Rectal smooth muscle tissue (tissue), 1 donor: Measurements from ENCODE around the gene SPATA17.
"Not testable (repeated sequence)": the region's sequence is repeated elsewhere in the genome, so short reads cannot be mapped to it uniquely, and the experiment has no call there.

ENCODE experiments used
- H3K27ac ChIP-seq: one replicate; pipeline ENCODE4 v1.7.0; 2013; ENCODE audit warnings: low read depth, low read length, inconsistent platforms
- H3K27me3 ChIP-seq: one replicate; pipeline ENCODE4 v1.7.0; 2013; ENCODE audit warnings: low read length; ENCODE audit not compliant: control insufficient read depth, insufficient read depth
- H3K36me3 ChIP-seq: one replicate; pipeline ENCODE4 v1.7.0; 2013; ENCODE audit warnings: low read length; ENCODE audit not compliant: control insufficient read depth, insufficient read depth
- H3K4me1 ChIP-seq: one replicate; pipeline ENCODE4 v1.7.0; 2013; ENCODE audit warnings: low read length; ENCODE audit not compliant: control insufficient read depth, insufficient read depth
- H3K4me3 ChIP-seq: one replicate; pipeline ENCODE4 v1.7.0; 2013; ENCODE audit warnings: low read length
- H3K9ac ChIP-seq: one replicate; pipeline ENCODE4 v1.7.0; 2013; ENCODE audit warnings: low read length

SPATA17 gene, protein sequence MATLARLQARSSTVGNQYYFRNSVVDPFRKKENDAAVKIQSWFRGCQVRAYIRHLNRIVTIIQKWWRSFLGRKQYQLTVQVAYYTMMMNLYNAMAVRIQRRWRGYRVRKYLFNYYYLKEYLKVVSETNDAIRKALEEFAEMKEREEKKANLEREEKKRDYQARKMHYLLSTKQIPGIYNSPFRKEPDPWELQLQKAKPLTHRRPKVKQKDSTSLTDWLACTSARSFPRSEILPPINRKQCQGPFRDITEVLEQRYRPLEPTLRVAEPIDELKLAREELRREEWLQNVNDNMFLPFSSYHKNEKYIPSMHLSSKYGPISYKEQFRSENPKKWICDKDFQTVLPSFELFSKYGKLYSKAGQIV

DNA sequence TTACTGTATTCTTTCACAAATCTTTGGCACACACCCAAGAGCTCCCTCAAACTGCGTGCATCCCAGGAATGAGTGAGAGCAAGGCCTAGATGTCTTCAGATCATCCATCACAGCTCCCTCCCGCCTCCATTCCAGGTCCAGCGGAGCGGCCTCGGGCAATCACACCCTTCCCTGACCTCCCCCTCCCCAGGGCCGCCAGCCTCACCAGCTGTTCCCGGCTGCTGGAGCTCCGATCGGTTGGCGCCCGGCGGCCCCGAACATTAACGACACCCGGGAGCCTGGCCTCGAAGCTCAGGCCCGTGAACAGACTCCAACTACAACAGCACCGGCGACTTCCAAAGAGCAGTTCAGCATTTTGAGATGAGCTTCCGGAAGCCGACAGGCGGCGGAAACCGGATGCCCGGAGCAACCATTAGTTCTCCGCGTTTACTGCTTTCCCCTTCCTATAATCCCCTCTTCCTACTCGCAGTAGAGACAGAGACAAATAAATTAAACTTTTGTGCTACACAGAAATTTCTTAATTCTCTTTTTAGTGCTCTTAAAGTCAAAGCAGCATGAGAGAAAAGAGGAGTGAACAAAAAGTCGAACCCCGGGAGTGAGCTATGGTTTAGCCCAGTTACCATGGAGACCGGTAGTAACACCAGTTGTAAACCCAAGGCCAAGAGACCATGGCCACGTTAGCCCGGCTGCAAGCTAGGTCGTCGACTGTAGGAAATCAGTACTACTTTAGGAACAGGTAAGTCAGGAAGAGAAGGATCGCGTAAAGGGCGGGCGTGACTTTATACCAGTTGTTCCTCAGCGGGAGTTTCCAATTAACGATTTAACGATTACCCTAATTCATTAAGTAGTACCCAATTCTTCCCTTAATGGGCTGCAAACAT lies at the start of gene SPATA17, which contains the start of gene GPATCH2:
Gene SPATA17, plus strand, starts transcription at position 634 of the 881 bp plus-strand sequence. Its CDS starts 35 bp downstream, at position 669.
Gene GPATCH2, minus strand, starts transcription at position 380 of the 881 bp plus-strand sequence. Its CDS starts 119 bp downstream, at position 261.
- no peaks in the 10 kb centered on the region for H3K27me3 ChIP-seq
- H3K4me3 ChIP-seq: peak within 1 kb of the TSS; percentile 88
- H3K9ac ChIP-seq: peak within 1 kb of the TSS; percentile 78
- H3K36me3 ChIP-seq: no peaks in the 10 kb centered on the region
- H3K27ac ChIP-seq: peak within 1 kb of the TSS; percentile 92
- H3K4me1 ChIP-seq: peaks cover 8% of the 10 kb centered on the region

DNA sequence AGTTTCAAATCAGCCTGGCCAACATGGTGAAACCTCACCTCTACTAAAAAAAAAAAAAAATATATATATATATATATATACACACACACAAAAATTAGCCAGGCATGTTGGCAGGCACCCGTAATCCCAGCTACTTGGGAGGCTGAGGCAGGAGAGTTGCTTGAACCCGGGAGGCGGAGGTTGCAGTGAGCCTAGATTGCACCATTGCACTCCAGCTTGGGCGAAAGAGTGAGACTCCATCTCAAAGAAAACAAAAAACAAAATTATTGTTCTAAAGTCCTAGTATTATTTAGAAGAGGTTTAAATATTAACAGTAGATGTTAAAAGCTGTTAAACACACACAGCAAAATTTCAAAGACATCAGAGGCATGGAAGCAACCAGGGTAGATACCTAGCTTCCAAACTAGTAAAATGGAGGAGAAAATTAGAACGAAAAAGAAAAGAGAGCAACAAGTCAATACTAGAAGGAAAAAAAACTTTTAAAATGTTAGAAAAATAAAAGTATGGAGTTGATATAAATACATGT lies 46.8 kb upstream of the SPATA17 start:
- not testable (repeated sequence) for H3K27me3 ChIP-seq, H3K4me3 ChIP-seq, H3K27ac ChIP-seq, H3K36me3 ChIP-seq, H3K4me1 ChIP-seq, H3K9ac ChIP-seq

DNA sequence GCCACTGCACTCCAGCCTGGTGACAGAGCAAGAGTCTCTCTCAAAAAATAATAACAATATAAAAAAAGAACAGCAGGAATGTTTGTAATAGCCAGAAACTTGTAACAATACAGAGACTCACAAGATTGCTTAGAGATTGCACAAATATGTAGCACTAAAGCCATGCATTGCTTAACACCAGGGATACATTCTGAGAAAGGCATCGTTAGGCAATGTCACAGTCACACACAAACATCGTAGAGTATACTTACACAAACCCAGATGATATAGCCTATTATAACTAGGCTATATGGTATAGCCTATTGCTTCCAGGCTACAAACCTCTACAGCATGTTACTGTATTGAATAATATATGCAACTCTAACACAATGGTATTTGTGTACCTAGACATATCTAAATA lies 45.6 kb upstream of the SPATA17 start:
- H3K4me1 ChIP-seq: no peaks in the 10 kb centered on the region
- no peak overlapping the region for H3K9ac ChIP-seq
- no peak overlapping the region for H3K27ac ChIP-seq
- no peak overlapping the region for H3K4me3 ChIP-seq
- H3K27me3 ChIP-seq: no peaks in the 10 kb centered on the region
- no peaks in the 10 kb centered on the region for H3K36me3 ChIP-seq

DNA sequence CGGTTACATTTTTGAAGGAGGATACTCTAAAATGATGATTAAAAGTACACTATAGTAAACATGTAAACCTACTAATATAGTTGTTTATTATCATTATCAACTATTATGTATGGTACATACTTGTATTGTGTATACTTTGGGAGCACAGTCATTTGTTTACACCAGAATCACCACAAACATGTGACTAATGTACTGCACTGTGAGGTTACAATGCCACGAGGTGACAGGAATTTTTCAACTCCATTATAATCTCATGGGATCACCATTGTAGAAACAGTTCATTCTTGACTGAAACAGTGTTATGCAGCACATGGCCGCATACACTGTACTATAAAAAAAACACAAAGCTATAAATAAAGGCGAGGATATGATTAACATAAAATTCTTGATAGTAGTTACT lies 44.6 kb upstream of the SPATA17 start:
- H3K9ac ChIP-seq: no peak overlapping the region
- no peaks in the 10 kb centered on the region for H3K27me3 ChIP-seq
- H3K36me3 ChIP-seq: no peaks in the 10 kb centered on the region
- H3K4me1 ChIP-seq: no peaks in the 10 kb centered on the region
- no peak overlapping the region for H3K4me3 ChIP-seq
- no peak overlapping the region for H3K27ac ChIP-seq

DNA sequence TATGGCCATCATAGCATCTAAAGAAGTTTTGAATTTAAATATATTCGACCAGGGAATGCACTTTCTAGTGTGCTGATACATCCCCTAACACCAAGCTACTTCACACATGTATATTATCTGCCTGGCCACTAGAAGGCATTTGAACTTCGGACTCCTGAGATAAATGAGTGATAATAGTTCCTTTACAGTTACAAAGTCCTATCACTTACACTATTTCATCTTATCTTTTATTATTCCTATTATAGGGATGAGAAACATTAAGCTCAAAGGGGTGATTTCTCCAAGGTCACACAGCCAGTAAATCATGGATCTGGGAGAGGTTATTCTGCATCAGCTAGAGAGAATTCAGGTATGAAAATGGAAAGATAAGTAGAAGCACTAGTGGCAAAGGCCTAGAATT lies 40.5 kb upstream of the SPATA17 start:
- Histone ChIP-seq H3K27ac (no peak overlapping the region), H3K36me3 (no peaks in the 10 kb centered on the region), H3K4me3 (no peak overlapping the region), H3K27me3 (no peaks in the 10 kb centered on the region), H3K4me1 (no peaks in the 10 kb centered on the region), H3K9ac (no peak overlapping the region)

DNA sequence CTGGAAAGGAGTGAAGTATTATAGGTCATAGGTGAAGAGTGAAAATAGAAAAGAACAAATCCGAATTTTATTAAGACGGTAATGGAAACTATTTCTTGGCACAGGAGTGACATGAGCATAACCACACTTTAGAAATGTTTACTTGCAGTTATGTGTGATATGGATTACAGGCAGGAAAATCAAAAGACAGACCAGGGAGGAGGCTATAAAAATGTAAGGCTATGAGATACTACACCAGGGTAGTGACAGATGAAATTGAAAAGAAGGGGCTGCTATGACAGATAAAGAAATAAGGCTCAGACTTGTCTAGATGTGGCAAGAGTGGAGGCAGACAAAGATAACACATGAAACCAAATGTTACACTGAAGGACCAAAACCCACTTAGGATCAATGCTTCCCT lies 32.0 kb upstream of the SPATA17 start:
- Histone ChIP-seq H3K9ac (no peak overlapping the region), H3K4me1 (no peaks in the 10 kb centered on the region), H3K36me3 (no peaks in the 10 kb centered on the region), H3K27me3 (no peaks in the 10 kb centered on the region), H3K27ac (no peak overlapping the region), H3K4me3 (no peak overlapping the region)

DNA sequence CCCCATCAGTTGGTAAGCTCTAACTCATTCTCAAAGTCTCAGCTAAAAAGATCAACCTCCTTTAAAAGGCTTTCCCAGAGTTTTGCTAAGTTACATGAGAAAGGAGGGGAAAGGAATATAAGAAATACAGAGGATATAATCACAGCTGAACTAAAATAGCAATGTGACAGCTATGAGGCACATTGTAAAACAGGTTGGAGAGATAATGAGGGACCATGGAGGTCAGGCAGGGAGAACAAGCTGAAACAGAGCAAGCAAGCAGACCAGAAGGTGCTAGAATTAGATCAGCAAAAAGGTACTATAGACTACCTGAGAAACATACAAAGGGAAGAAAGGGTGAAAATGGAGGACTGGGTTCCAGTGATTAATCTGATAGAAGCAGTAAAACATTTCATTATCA lies 28.8 kb upstream of the SPATA17 start:
- Histone ChIP-seq H3K36me3 (no peaks in the 10 kb centered on the region), H3K4me1 (no peaks in the 10 kb centered on the region), H3K27ac (no peak overlapping the region), H3K9ac (no peak overlapping the region), H3K4me3 (no peak overlapping the region), H3K27me3 (no peaks in the 10 kb centered on the region)

DNA sequence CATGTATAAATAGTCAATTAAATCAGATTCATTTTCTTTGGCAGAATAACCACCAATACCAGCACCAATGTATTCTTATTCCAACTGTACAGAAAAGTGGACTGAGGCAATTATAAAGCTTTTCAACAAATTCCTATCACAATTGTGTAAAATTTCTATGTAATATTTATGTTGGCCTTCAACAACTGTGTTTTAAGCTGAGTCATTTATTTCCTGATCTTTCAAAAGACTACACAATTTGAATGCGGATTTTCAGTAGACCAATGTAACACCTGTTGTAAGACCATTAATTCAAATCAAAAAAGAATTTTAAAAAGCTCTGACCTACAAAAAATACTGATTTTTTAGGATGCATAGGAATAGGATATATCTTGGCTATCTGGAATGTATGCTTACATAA lies 25.8 kb upstream of the SPATA17 start:
- no peak overlapping the region for H3K9ac ChIP-seq
- no peaks in the 10 kb centered on the region for H3K27me3 ChIP-seq
- peaks cover 3% of the 10 kb centered on the region for H3K36me3 ChIP-seq
- H3K27ac ChIP-seq: no peak overlapping the region
- H3K4me1 ChIP-seq: no peaks in the 10 kb centered on the region
- H3K4me3 ChIP-seq: no peak overlapping the region

DNA sequence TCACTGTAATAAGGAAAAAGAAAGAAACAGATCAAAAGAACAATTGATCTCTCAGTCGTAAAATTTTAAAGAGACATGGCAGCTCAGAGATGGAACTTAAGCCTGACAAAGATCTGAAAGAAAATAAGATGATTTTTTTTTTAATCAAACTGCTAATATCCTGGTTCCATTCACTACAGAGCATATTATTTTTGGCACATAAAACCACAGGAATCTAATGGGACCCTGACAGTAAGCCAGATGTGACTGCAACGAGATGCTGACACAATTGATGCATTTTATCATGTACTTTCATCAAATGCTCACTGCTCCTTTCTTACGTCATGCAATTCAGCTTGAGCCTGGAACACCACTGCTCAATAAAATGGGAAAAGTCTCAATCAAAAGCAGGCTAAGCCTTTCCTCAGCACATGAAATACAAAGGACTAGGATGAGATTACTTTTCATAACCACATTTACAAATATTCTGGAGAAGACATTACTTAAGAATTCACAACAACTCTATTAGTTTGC lies 16.9 kb upstream of the SPATA17 start:
- Histone ChIP-seq H3K27me3 (no peaks in the 10 kb centered on the region), H3K27ac (no peak overlapping the region), H3K36me3 (peaks cover 8% of the 10 kb centered on the region), H3K9ac (no peak overlapping the region), H3K4me3 (no peak overlapping the region), H3K4me1 (no peaks in the 10 kb centered on the region)

DNA sequence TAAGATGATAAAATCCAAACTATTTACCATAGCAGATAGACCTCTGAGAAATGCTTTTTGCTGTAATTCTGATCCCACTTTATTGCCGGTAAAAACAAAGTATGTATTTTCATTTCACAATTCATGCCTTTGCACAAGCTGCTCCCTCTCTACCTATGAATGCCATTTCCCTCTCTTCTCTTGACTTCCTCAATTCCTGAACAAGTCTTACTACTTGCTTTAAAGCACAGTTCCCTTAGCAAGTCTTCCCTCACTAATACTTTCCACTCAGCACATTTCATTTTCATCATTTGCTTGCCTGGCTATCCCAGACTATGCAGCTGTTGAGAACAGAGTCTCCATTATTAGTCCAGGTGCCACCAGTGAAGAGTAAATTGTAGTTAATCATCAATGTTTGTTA lies 14.0 kb upstream of the SPATA17 start:
- Histone ChIP-seq H3K9ac (no peak overlapping the region), H3K27me3 (no peaks in the 10 kb centered on the region), H3K4me1 (no peaks in the 10 kb centered on the region), H3K4me3 (no peak overlapping the region), H3K27ac (no peak overlapping the region), H3K36me3 (peaks cover 5% of the 10 kb centered on the region)

DNA sequence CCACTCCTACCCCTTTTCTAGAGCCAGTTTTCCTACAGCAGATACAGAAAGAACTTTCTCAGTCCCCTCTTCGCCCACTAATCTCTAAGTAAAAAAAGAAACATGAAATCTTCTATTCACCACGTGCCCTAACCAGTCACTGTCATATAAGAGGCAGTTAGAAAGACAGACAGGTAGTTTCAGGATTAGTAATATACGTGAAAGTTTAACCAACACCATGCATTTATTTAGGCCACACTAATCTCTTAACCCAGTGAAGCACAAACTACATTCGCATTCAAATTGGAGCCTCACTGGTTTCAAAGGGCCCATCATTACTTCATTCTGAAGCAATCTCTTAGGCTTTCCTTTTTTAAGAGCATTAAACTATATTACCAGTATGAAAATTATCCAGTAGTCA lies 10.3 kb upstream of the SPATA17 start:
- H3K9ac ChIP-seq: no peak overlapping the region
- H3K27ac ChIP-seq: no peak overlapping the region
- H3K4me1 ChIP-seq: no peaks in the 10 kb centered on the region
- no peaks in the 10 kb centered on the region for H3K27me3 ChIP-seq
- no peak overlapping the region for H3K4me3 ChIP-seq
- H3K36me3 ChIP-seq: peaks cover 2% of the 10 kb centered on the region

DNA sequence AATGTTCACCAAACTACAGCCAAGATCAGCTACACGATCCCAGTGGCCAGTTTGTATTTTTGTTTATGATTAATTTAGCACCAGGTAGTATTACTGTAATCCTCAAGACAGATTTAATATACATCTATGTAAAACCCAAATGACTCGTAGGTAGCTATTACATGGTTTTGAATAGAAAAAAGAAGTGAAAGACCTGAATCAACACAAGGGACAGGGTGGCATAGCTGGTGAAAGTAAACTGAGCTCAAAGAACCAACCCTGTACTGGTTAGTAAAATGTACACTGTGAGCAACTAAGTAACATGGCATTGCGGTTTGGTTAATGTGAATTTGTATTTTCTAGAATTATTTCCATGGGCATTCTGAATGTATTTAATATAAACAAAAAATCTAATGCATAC lies 9.1 kb upstream of the SPATA17 start:
- no peak overlapping the region for H3K4me3 ChIP-seq
- H3K27ac ChIP-seq: no peak overlapping the region
- H3K36me3 ChIP-seq: peaks cover 2% of the 10 kb centered on the region
- no peaks in the 10 kb centered on the region for H3K4me1 ChIP-seq
- no peaks in the 10 kb centered on the region for H3K27me3 ChIP-seq
- no peak overlapping the region for H3K9ac ChIP-seq
